HepG2 (cell line): Measurements from ENCODE around the gene NSD1. TPM values are rescaled to one million over a fixed set of nuclear protein-coding genes. Genes with fewer than 3 reads are reported as not detected.

Experiments used
- HOXA9 ChIP-seq: sonication (generic); formaldehyde crosslinking; IDR thresholded peaks from 2 replicates; pipeline ENCODE4 v1.8.1; 2022; ENCODE audit warnings: missing genetic modification reagents, mild to moderate bottlenecking, moderate library complexity, borderline replicate concordance
- ISL2 ChIP-seq: sonication (generic); formaldehyde crosslinking; IDR thresholded peaks from 2 replicates; pipeline ENCODE4 v1.5.0; 2020; ENCODE audit warnings: missing genetic modification reagents
- JUNB ChIP-seq: sonication (generic); formaldehyde crosslinking; IDR thresholded peaks from 2 replicates; pipeline ENCODE4 v1.8.0; 2022; ENCODE audit warnings: missing genetic modification reagents, mild to moderate bottlenecking, borderline replicate concordance
- RAD21 ChIP-seq: fragments of 450-650 bp; formaldehyde crosslinking; IDR thresholded peaks from 2 replicates; pipeline ENCODE4 v1.5.0; 2020; ENCODE audit warnings: mild to moderate bottlenecking
- TARDBP ChIP-seq: sonication (generic); formaldehyde crosslinking; IDR thresholded peaks from 2 replicates; pipeline ENCODE4 v1.8.0; 2022; ENCODE audit warnings: mild to moderate bottlenecking, missing genetic modification reagents
- ZFP36L1 ChIP-seq: sonication (generic); formaldehyde crosslinking; IDR thresholded peaks from 2 replicates; pipeline ENCODE4 v1.8.0; 2022; ENCODE audit warnings: mild to moderate bottlenecking, missing genetic modification reagents, moderate library complexity
- ZFY ChIP-seq: sonication (generic); formaldehyde crosslinking; IDR thresholded peaks from 2 replicates; pipeline ENCODE4 v1.4.0; 2020; ENCODE audit warnings: missing genetic modification reagents
- ZNF260 ChIP-seq: sonication (generic); formaldehyde crosslinking; IDR thresholded peaks from 2 replicates; pipeline ENCODE4 v1.4.0; 2020; ENCODE audit warnings: missing genetic modification reagents, low read depth, mild to moderate bottlenecking, borderline replicate concordance
- ZNF546 ChIP-seq: sonication (generic); formaldehyde crosslinking; conservative IDR thresholded peaks from 2 replicates; pipeline ENCODE4 v1.8.1; 2023; ENCODE audit warnings: mild to moderate bottlenecking, missing genetic modification reagents
- ZNF550 ChIP-seq: sonication (generic); formaldehyde crosslinking; IDR thresholded peaks from 2 replicates; pipeline ENCODE4 v1.4.0; 2020; ENCODE audit warnings: mild to moderate bottlenecking, missing genetic modification reagents, borderline replicate concordance
- ZNF737 ChIP-seq: sonication (generic); formaldehyde crosslinking; IDR thresholded peaks from 2 replicates; pipeline ENCODE4 v1.5.0; 2020; ENCODE audit warnings: missing genetic modification reagents, mild to moderate bottlenecking, borderline replicate concordance
- ZNF761 ChIP-seq: sonication (generic); formaldehyde crosslinking; conservative IDR thresholded peaks from 2 replicates; pipeline ENCODE4 v1.4.0; 2020; ENCODE audit warnings: mild to moderate bottlenecking, missing genetic modification reagents
- ZNF83 ChIP-seq: sonication (generic); formaldehyde crosslinking; IDR thresholded peaks from 2 replicates; pipeline ENCODE4 v1.4.0; 2020; ENCODE audit warnings: missing genetic modification reagents, mild to moderate bottlenecking, borderline replicate concordance
- polyA plus RNA-seq, 8 experiments: library from polyadenylated mRNA; depleted of rRNA in 3 of 8; stranded (reverse) in 7 of 8; unstranded in 1 of 8; fragments of >200 nt; fragmentation: Illumina TruSeq in 4 of 8; extraction: Trizol in 4 of 8; gene quantifications; 2 replicates each; pipeline versions ENCODE4 v1.2.1 to v1.2.3, GENCODE V29; 2011 to 2016; ENCODE audit warnings: low read depth in 4 of 8, missing spikeins in 1 of 8, mixed read lengths in 1 of 8; ENCODE audit not compliant: insufficient read depth in 1 of 8
- total RNA-seq, 5 experiments: library from RNA; depleted of rRNA; stranded (reverse); fragments of >200 nt; fragmentation: Illumina TruSeq; extraction: Trizol; gene quantifications; 2 replicates each; pipeline ENCODE4 v1.2.3, GENCODE V29; 2016; ENCODE audit warnings: low read depth in 1 of 5
- TF ChIP-seq, protein P1 (sequence below): sonication (generic); formaldehyde crosslinking; IDR thresholded peaks from 2 replicates; pipeline ENCODE4 v1.4.0; 2020; ENCODE audit warnings: mild to moderate bottlenecking, missing genetic modification reagents
- TF ChIP-seq, protein P2 (sequence below): sonication (generic); formaldehyde crosslinking; IDR thresholded peaks from 2 replicates; pipeline ENCODE4 v1.4.0; 2020; ENCODE audit warnings: missing genetic modification reagents
- TF ChIP-seq, protein P3 (sequence below): sonication (generic); formaldehyde crosslinking; conservative IDR thresholded peaks from 2 replicates; pipeline ENCODE4 v1.4.0; 2020; ENCODE audit warnings: missing genetic modification reagents

NSD1 gene
- total and polyA plus RNA-seq, 2 of the 13 experiments (the other 11 are each of a cell fraction or from before 2014, with no cell fraction given): 0.01 to 0.09 TPM

DNA sequence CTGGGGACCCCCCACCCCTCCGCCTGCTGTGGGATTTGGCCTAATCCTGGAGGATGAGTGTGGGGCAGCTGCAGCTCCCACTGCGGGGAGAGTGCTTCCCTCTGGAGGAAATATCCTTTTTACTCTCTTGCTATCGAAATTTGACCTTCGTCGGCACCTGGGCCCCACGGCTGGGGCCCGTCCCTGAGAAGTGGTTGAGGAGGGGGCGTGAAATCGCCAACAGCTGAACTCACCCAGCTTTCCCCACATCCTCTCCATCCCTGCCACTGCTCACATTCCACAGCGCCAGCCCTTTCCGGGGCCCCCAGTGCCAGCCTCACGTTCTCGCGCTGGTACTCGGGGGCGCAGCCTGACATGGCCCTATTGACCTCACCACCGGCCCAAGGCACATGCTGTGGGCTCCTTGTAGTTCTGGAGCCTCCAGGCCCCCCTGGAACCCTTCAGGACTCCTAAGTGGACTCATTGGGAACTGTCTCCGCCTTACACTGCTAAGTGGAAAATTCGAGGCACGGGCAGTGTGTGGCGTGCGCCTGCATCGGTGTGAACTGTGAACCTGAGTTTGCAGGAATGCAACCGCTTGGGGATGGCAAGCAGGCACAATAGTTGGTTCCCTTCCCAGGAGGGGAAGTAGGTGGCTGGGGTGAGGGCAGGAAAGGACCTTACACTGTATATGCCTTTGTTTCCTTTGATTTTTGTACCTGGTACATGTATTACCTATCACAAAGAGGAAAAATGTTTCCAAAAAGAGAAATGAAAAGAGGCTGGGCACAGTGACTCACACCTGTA is 27.7 kb upstream of the NSD1 start (continued):
- TF ChIP-seq, protein P1, sequence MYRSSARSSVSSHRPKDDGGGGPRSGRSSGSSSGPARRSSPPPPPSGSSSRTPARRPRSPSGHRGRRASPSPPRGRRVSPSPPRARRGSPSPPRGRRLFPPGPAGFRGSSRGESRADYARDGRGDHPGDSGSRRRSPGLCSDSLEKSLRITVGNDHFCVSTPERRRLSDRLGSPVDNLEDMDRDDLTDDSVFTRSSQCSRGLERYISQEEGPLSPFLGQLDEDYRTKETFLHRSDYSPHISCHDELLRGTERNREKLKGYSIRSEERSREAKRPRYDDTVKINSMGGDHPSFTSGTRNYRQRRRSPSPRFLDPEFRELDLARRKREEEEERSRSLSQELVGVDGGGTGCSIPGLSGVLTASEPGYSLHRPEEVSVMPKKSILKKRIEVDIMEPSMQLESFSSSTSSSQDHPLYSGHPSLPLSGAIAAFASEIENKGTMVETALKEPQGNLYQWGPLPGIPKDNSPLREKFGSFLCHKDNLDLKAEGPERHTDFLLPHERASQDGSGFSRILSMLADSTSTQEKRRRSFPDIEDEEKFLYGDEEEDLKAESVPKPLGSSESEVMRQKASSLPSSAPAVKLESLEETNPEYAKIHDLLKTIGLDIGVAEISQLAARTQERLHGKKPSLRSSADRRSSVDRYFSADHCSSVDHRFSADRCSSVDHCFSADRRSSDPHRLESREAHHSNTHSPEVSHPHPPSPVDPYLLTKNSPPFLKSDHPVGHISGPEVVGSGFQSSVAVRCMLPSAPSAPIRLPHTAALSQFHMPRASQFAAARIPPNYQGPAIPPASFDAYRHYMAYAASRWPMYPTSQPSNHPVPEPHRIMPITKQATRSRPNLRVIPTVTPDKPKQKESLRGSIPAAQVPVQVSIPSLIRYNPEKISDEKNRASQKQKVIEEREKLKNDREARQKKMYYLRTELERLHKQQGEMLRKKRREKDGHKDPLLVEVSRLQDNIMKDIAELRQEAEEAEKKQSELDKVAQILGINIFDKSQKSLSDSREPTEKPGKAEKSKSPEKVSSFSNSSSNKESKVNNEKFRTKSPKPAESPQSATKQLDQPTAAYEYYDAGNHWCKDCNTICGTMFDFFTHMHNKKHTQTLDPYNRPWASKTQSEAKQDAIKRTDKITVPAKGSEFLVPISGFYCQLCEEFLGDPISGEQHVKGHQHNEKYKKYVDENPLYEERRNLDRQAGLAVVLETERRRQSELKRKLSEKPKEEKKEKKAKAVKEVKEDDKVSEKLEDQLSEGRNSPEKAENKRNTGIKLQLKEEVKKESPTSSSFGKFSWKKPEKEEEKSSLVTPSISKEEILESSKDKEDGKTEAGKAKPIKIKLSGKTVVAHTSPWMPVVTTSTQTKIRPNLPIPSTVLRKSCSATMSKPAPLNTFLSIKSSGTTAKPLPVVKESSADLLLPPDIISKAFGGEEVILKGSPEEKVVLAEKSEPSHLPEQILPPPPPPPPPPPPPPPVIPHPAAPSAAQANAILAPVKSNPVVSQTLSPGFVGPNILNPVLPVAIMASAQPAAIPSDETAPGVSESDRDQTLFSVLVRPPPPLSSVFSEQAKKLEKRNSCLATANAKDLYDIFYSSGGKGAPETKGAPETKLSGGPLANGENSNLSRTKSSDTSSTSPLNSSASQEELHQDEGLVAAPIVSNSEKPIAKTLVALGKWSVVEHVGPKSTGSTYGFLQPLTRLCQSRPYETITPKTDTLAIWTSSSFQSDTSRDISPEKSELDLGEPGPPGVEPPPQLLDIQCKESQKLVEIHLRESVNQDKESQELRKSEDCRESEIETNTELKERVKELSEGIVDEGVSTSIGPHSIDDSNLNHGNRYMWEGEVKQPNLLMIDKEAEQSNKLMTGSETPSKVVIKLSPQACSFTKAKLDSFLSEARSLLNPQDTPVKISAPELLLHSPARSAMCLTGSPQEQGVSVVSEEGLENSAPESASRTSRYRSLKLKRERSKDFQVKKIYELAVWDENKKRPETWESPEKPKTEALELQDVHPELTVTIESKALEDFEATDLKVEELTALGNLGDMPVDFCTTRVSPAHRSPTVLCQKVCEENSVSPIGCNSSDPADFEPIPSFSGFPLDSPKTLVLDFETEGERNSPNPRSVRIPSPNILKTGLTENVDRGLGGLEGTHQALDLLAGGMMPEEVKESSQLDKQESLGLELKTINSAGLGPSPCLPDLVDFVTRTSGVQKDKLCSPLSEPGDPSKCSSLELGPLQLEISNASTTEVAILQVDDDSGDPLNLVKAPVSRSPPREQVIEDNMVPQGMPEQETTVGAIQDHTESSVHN (CRISPR knock-in tag): no peak
- TF ChIP-seq ZFY (CRISPR knock-in tag) (peak; percentile 37; the same call in 1 of the 2 replicates), RAD21 (CRISPR knock-in tag) (0 out of 2 replicates have a peak, but pooled peaks have one; percentile 33), TARDBP (CRISPR knock-in tag) (peak; percentile 75; the same call in 1 of the 2 replicates), ZNF546 (CRISPR knock-in tag) (no peak), ZFP36L1 (no peak), ZNF260 (no peak), ZNF737 (no peak), ZNF761 (0 out of 2 replicates have a peak, but pooled peaks have one; percentile 37), ZNF83 (CRISPR knock-in tag) (no peak), ISL2 (no peak; the same call in 1 of the 2 replicates), JUNB (CRISPR knock-in tag) (peak; percentile 66; the same call in 1 of the 2 replicates), HOXA9 (no peak), ZNF550 (CRISPR knock-in tag) (no peak)
- TF ChIP-seq, protein P2, sequence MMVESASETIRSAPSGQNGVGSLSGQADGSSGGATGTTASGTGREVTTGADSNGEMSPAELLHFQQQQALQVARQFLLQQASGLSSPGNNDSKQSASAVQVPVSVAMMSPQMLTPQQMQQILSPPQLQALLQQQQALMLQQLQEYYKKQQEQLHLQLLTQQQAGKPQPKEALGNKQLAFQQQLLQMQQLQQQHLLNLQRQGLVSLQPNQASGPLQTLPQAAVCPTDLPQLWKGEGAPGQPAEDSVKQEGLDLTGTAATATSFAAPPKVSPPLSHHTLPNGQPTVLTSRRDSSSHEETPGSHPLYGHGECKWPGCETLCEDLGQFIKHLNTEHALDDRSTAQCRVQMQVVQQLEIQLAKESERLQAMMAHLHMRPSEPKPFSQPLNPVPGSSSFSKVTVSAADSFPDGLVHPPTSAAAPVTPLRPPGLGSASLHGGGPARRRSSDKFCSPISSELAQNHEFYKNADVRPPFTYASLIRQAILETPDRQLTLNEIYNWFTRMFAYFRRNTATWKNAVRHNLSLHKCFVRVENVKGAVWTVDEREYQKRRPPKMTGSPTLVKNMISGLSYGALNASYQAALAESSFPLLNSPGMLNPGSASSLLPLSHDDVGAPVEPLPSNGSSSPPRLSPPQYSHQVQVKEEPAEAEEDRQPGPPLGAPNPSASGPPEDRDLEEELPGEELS (CRISPR knock-in tag): no peak
- TF ChIP-seq, protein P3, sequence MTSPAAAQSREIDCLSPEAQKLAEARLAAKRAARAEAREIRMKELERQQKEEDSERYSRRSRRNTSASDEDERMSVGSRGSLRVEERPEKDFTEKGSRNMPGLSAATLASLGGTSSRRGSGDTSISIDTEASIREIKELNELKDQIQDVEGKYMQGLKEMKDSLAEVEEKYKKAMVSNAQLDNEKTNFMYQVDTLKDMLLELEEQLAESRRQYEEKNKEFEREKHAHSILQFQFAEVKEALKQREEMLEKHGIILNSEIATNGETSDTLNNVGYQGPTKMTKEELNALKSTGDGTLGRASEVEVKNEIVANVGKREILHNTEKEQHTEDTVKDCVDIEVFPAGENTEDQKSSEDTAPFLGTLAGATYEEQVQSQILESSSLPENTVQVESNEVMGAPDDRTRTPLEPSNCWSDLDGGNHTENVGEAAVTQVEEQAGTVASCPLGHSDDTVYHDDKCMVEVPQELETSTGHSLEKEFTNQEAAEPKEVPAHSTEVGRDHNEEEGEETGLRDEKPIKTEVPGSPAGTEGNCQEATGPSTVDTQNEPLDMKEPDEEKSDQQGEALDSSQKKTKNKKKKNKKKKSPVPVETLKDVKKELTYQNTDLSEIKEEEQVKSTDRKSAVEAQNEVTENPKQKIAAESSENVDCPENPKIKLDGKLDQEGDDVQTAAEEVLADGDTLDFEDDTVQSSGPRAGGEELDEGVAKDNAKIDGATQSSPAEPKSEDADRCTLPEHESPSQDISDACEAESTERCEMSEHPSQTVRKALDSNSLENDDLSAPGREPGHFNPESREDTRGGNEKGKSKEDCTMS (CRISPR knock-in tag): no peak
